Esophagus muscularis mucosa (tissue), 3 donors: ENCODE results near the gene LTBP2.

Experiments used
- POLR2A ChIP-seq: fragments of 450-650 bp; IDR thresholded peaks from one replicate; pipeline ENCODE4 v1.6.1; 2017; ENCODE audit warnings: antibody characterized with exemption, moderate library complexity, mild to moderate bottlenecking, low read depth
- TF ChIP-seq, protein P1 (sequence below), 3 experiments: fragments of 200-600 bp in 2 of 3; fragments of 450-650 bp in 1 of 3; sonication (generic) in 2 of 3; IDR thresholded peaks; one replicate each; pipeline ENCODE4 v1.5.1; 2017 to 2019; ENCODE audit warnings: antibody characterized with exemption in 3 of 3, mild to moderate bottlenecking in 2 of 3, moderate library complexity in 1 of 3

DNA sequence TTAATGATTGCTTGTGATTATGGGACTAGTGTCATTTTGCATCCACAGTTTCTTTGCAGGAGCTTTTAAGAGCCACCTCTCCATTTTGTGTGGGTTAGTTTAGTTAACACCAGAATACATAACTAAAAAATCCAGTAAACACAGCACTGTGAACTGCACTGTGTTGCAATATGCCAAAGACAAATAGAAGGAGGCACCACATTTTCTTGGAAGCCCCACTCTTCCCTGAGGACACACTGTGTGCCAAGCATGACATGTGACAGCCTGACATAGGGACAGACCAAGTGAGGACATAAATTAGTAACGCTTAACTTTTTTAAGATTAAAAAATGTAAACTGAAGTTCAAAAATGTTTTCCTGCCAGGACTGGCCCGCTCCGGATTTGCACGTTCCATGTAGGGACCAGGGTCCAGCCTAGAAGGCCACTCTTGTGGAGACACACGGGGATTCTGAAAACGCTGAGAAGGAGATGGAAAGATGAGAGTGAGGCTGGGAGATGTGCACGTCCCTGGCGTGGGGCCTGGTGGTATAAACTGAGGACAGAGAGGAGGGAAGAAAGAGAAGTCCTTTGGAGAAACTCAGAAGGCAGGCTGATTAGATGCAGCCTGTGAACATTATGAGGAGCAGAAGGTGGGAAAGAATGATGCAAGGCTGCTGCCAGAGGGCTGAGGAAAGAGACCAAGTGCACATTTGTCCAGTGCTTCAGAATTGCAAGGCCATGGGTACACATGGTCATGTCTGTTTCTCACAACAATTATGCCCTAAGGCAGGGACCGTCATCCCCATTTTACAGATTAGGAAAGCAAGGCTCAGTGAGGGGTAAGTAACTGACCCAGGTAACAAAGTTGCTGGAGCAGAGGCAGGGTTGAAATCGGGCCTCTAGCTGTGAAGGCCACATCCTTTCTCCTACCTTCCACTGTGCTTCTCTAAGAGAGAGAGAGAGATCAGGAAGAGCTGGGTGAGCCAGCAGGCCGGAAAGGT is 73.3 kb downstream of the LTBP2 start:
- TF ChIP-seq, protein P1, sequence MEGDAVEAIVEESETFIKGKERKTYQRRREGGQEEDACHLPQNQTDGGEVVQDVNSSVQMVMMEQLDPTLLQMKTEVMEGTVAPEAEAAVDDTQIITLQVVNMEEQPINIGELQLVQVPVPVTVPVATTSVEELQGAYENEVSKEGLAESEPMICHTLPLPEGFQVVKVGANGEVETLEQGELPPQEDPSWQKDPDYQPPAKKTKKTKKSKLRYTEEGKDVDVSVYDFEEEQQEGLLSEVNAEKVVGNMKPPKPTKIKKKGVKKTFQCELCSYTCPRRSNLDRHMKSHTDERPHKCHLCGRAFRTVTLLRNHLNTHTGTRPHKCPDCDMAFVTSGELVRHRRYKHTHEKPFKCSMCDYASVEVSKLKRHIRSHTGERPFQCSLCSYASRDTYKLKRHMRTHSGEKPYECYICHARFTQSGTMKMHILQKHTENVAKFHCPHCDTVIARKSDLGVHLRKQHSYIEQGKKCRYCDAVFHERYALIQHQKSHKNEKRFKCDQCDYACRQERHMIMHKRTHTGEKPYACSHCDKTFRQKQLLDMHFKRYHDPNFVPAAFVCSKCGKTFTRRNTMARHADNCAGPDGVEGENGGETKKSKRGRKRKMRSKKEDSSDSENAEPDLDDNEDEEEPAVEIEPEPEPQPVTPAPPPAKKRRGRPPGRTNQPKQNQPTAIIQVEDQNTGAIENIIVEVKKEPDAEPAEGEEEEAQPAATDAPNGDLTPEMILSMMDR (IDR thresholded peaks at IDR 0.05): no peak
- TF ChIP-seq POLR2A: no peak
